GM12878 (cell line): ENCODE data around the gene CSE1L. TPM values are rescaled to one million over a fixed set of nuclear protein-coding genes. Genes with fewer than 3 reads are reported as not detected.

Experiments used
- ATF7 ChIP-seq: fragments of 450-650 bp; IDR thresholded peaks from 2 replicates; pipeline ENCODE4 v1.6.1; 2016; ENCODE audit warnings: low read depth, mild to moderate bottlenecking
- BCL11A ChIP-seq: IDR thresholded peaks from 2 replicates; pipeline ENCODE4 v1.6.1; 2011; ENCODE audit warnings: low read depth, low read length
- BMI1 ChIP-seq: fragments of 450-650 bp; IDR thresholded peaks from 2 replicates; pipeline ENCODE4 v1.6.1; 2016; ENCODE audit warnings: mild to moderate bottlenecking, moderate library complexity, borderline replicate concordance
- BRCA1 ChIP-seq: IDR thresholded peaks from 2 replicates; pipeline ENCODE4 v1.6.1; 2011; ENCODE audit warnings: low read depth, low read length, improper control_type of control experiment
- CBX3 ChIP-seq: fragments of 200-600 bp; sonication (generic); IDR thresholded peaks from 2 replicates; pipeline ENCODE4 v1.6.1; 2016; ENCODE audit warnings: low read depth, borderline replicate concordance
- CEBPB ChIP-seq, 2 experiments: fragments of 150-350 bp in 1 of 2; IDR thresholded peaks; 2 replicates each; pipeline ENCODE4 v1.6.1; 2012 to 2014; ENCODE audit warnings: low read depth in 2 of 2, low read length in 2 of 2, borderline replicate concordance in 1 of 2, inconsistent platforms in 1 of 2
- HDAC2 ChIP-seq: fragments of 200-600 bp; sonication (generic); IDR thresholded peaks from 2 replicates; pipeline ENCODE4 v1.6.1; 2017
- IKZF2 ChIP-seq, 2 experiments: fragments of 450-650 bp; IDR thresholded peaks; 2 replicates each; pipeline ENCODE4 v1.6.1; 2017; ENCODE audit warnings: mild to moderate bottlenecking in 2 of 2, moderate library complexity in 2 of 2
- JUND ChIP-seq: IDR thresholded peaks from 2 replicates; pipeline ENCODE4 v1.6.1; 2012; ENCODE audit warnings: low read depth, mild to moderate bottlenecking, low read length, improper control_type of control experiment, moderate library complexity
- LARP7 ChIP-seq: fragments of 450-650 bp; IDR thresholded peaks from 2 replicates; pipeline ENCODE4 v1.6.1; 2017; ENCODE audit warnings: mild to moderate bottlenecking
- NFIC ChIP-seq: IDR thresholded peaks from 2 replicates; pipeline ENCODE4 v1.6.1; 2012; ENCODE audit warnings: low read depth, mild to moderate bottlenecking, inconsistent platforms, low read length, moderate library complexity
- NR2C1 ChIP-seq: fragments of 450-650 bp; IDR thresholded peaks from 2 replicates; pipeline ENCODE4 v1.6.1; 2017; ENCODE audit warnings: antibody characterized with exemption, mild to moderate bottlenecking, moderate library complexity
- PML ChIP-seq: IDR thresholded peaks from 2 replicates; pipeline ENCODE4 v1.6.1; 2012; ENCODE audit warnings: low read length, inconsistent platforms
- POLR2AphosphoS5 ChIP-seq: IDR thresholded peaks from 2 replicates; pipeline ENCODE4 v1.6.1; 2011; ENCODE audit warnings: mild to moderate bottlenecking, low read length, inconsistent platforms
- RB1 ChIP-seq: fragments of 450-650 bp; formaldehyde crosslinking; IDR thresholded peaks from 2 replicates; pipeline ENCODE4 v1.6.1; 2017; ENCODE audit warnings: mild to moderate bottlenecking, borderline replicate concordance
- RBBP5 ChIP-seq: fragments of 200-600 bp; sonication (generic); conservative IDR thresholded peaks from 2 replicates; pipeline ENCODE4 v1.6.1; 2016
- SMAD1 ChIP-seq: fragments of 450-650 bp; IDR thresholded peaks from 2 replicates; pipeline ENCODE4 v1.6.1; 2018; ENCODE audit warnings: mild to moderate bottlenecking, low read depth; ENCODE audit not compliant: partially characterized antibody
- SMAD5 ChIP-seq: IDR thresholded peaks from 2 replicates; pipeline ENCODE4 v1.6.1; 2016; ENCODE audit warnings: antibody characterized with exemption, low read depth
- SMC3 ChIP-seq: IDR thresholded peaks from 2 replicates; pipeline ENCODE4 v1.6.1; 2011; ENCODE audit warnings: low read length, improper control_type of control experiment, borderline replicate concordance
- SREBF1 ChIP-seq: IDR thresholded peaks from 2 replicates; pipeline ENCODE4 v1.6.1; 2012; ENCODE audit warnings: mild to moderate bottlenecking, low read length
- SUPT20H ChIP-seq: IDR thresholded peaks from 2 replicates; pipeline ENCODE4 v1.6.1; 2011; ENCODE audit warnings: low read depth, mild to moderate bottlenecking, low read length, moderate library complexity, borderline replicate concordance; ENCODE audit not compliant: control insufficient read depth
- TARDBP ChIP-seq: IDR thresholded peaks from 2 replicates; pipeline ENCODE4 v1.6.1; 2016; ENCODE audit warnings: borderline replicate concordance
- YY1 ChIP-seq: IDR thresholded peaks from 2 replicates; pipeline ENCODE4 v1.6.1; 2011; ENCODE audit warnings: low read depth, mild to moderate bottlenecking, low read length
- ZNF384 ChIP-seq: IDR thresholded peaks from 2 replicates; pipeline ENCODE4 v1.6.1; 2012; ENCODE audit warnings: low read depth, mild to moderate bottlenecking, low read length, improper control_type of control experiment, borderline replicate concordance
- ZSCAN29 ChIP-seq: fragments of 450-650 bp; IDR thresholded peaks from 2 replicates; pipeline ENCODE4 v1.6.1; 2017; ENCODE audit warnings: mild to moderate bottlenecking, moderate library complexity
- polyA plus RNA-seq, 11 experiments: library from polyadenylated mRNA; depleted of rRNA in 4 of 11; unstranded in 6 of 11; stranded (reverse) in 5 of 11; fragments of >200 nt; fragmentation: Nextera tagmentation in 4 of 11; fragmentation: Illumina TruSeq in 1 of 11; extraction: Ambion mirVana in 4 of 11; extraction: Trizol in 1 of 11; gene quantifications; 1 replicate in 1 of 11; 2 replicates in 10 of 11; pipeline versions ENCODE4 v1.2.1 to v1.2.3, GENCODE V29; 2011 to 2016; ENCODE audit warnings: inconsistent platforms in 2 of 11, missing spikeins in 2 of 11, low read depth in 1 of 11
- total RNA-seq, 4 experiments: library from RNA; depleted of rRNA in 3 of 4; stranded (reverse); fragments of >200 nt in 3 of 4; fragmentation: Illumina TruSeq in 1 of 4; extraction: Trizol in 1 of 4; gene quantifications; 2 replicates each; pipeline versions ENCODE4 v1.2.1 to v1.2.3, GENCODE V29; 2013 to 2021
- TF ChIP-seq, protein P1 (sequence below): IDR thresholded peaks from 2 replicates; pipeline ENCODE4 v1.6.1; 2012; ENCODE audit warnings: mild to moderate bottlenecking, low read depth, low read length
- TF ChIP-seq, protein P2 (sequence below): IDR thresholded peaks from 2 replicates; pipeline ENCODE4 v1.6.1; 2011; ENCODE audit warnings: mild to moderate bottlenecking, low read depth, low read length, moderate library complexity; ENCODE audit not compliant: insufficient replicate concordance
- TF ChIP-seq, protein P3 (sequence below): IDR thresholded peaks from 2 replicates; pipeline ENCODE4 v1.6.1; 2012; ENCODE audit warnings: low read length, inconsistent platforms

The CSE1L gene
- total and polyA plus RNA-seq, 10 of the 15 experiments (the other 5 are each of a cell fraction or from before 2014, with no cell fraction given), result 72.4 to 213 (median 117) TPM

DNA sequence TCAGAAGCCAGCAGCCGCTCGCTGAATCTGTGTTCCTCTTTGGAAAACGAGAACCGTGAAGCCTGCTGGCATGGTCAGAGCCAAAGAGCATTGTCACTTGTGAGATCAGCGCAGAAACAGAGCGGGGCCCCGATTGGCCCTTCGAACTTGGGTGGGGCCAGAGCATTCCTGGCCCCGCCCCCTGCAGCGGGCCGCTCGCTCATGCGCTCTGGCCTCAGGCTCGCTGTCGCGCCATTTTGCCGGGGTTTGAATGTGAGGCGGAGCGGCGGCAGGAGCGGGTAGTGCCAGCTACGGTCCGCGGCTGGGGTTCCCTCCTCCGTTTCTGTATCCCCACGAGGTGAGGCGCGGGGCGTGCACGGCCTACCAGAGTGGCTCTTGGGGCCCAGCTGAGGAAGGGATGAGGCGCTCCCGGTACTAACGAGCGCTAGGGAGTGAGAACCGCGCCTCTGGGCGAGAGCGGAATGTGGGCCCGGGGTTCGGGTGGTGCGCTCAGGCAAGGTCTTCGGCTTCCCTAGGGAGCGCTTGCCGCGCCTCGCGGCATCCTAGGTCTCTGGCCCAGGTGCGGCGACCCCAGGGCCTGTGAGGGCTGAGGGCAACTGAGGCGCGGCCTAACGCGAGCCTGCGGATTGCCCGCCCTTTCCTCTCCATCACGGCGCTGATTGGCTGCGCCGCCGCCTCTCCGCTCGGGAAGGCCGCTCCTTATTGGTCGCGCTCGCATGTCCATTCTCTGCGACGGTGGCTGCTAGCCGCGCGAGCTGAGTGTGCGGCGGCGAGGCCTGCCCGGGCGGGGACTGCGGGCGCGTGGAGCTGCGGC lies at the start of gene CSE1L (continued):
- TF ChIP-seq LARP7 (peak; percentile 78; the same call in 1 of the 2 replicates), BMI1 (no peak), ZNF384 (no peak), JUND (no peak), IKZF2 (IDR thresholded peaks at IDR 0.05) (peak in 1 of 2 experiments; percentile 79; a peak in 3 of 4 replicates), YY1 (peak; percentile 91), HDAC2 (no peak), ZSCAN29 (no peak), POLR2AphosphoS5 (peak; percentile 84), SREBF1 (no peak), CEBPB (IDR thresholded peaks at IDR 0.05; ENCODE audit: borderline replicate concordance in 1 of 2, low read depth in 2 of 2, low read length in 2 of 2) (no peak), ATF7 (0 out of 2 replicates have a peak, but pooled peaks have one; percentile 43), PML (peak; percentile 92; the same call in 1 of the 2 replicates), TARDBP (no peak), CBX3 (no peak), BRCA1 (no peak), NFIC (no peak), BCL11A (no peak), RBBP5 (no peak), NR2C1 (no peak; the same call in 1 of the 2 replicates), SMAD1 (no peak), SUPT20H (no peak), RB1 (peak; percentile 42; the same call in 1 of the 2 replicates), SMC3 (no peak), SMAD5 (no peak; the same call in none of the 2 replicates)
- TF ChIP-seq, protein P1, sequence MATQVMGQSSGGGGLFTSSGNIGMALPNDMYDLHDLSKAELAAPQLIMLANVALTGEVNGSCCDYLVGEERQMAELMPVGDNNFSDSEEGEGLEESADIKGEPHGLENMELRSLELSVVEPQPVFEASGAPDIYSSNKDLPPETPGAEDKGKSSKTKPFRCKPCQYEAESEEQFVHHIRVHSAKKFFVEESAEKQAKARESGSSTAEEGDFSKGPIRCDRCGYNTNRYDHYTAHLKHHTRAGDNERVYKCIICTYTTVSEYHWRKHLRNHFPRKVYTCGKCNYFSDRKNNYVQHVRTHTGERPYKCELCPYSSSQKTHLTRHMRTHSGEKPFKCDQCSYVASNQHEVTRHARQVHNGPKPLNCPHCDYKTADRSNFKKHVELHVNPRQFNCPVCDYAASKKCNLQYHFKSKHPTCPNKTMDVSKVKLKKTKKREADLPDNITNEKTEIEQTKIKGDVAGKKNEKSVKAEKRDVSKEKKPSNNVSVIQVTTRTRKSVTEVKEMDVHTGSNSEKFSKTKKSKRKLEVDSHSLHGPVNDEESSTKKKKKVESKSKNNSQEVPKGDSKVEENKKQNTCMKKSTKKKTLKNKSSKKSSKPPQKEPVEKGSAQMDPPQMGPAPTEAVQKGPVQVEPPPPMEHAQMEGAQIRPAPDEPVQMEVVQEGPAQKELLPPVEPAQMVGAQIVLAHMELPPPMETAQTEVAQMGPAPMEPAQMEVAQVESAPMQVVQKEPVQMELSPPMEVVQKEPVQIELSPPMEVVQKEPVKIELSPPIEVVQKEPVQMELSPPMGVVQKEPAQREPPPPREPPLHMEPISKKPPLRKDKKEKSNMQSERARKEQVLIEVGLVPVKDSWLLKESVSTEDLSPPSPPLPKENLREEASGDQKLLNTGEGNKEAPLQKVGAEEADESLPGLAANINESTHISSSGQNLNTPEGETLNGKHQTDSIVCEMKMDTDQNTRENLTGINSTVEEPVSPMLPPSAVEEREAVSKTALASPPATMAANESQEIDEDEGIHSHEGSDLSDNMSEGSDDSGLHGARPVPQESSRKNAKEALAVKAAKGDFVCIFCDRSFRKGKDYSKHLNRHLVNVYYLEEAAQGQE, result no peak
- TF ChIP-seq, protein P2, sequence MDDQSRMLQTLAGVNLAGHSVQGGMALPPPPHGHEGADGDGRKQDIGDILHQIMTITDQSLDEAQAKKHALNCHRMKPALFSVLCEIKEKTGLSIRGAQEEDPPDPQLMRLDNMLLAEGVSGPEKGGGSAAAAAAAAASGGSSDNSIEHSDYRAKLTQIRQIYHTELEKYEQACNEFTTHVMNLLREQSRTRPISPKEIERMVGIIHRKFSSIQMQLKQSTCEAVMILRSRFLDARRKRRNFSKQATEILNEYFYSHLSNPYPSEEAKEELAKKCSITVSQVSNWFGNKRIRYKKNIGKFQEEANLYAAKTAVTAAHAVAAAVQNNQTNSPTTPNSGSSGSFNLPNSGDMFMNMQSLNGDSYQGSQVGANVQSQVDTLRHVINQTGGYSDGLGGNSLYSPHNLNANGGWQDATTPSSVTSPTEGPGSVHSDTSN, result peak; percentile 92
- TF ChIP-seq, protein P3, sequence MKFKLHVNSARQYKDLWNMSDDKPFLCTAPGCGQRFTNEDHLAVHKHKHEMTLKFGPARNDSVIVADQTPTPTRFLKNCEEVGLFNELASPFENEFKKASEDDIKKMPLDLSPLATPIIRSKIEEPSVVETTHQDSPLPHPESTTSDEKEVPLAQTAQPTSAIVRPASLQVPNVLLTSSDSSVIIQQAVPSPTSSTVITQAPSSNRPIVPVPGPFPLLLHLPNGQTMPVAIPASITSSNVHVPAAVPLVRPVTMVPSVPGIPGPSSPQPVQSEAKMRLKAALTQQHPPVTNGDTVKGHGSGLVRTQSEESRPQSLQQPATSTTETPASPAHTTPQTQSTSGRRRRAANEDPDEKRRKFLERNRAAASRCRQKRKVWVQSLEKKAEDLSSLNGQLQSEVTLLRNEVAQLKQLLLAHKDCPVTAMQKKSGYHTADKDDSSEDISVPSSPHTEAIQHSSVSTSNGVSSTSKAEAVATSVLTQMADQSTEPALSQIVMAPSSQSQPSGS, result no peak
